Esophagus squamous epithelium (tissue), 4 donors: ENCODE measurements around the gene MAGEA9B.

Experiments used
- POLR2A ChIP-seq, 4 donors: fragments of 450-650 bp; IDR thresholded peaks; one replicate each; pipeline ENCODE4 v1.6.1; 2017; ENCODE audit warnings: antibody characterized with exemption in 4 of 4, mild to moderate bottlenecking in 4 of 4, moderate library complexity in 3 of 4
- TF ChIP-seq, protein P1 (sequence below), 6 experiments: fragments of 450-650 bp in 4 of 6; fragments of 200-600 bp in 2 of 6; sonication (generic) in 2 of 6; IDR thresholded peaks; one replicate each; pipeline ENCODE4 v1.5.1; 2016 to 2019; ENCODE audit warnings: antibody characterized with exemption in 6 of 6, mild to moderate bottlenecking in 4 of 6, moderate library complexity in 4 of 6

DNA sequence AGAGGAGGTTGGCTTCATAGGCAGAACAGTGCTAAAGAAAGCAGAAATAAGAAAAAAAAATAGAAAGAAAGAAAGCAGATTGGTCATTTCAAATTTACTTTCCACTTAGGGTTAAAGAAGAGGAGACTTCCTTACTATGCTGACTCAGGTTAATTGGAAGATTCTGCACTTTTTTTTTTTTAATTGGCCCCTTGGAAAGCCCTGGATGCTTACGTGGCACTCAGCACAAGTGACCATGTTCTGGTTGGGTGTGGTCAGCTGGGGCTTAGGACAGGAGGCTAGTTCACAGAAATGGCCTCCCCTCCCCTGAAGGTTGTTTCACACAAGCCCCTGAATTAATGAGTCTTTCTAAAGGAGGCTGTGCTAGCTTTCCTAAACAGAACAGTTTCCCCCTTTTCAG lies 14.5 kb downstream of the MAGEA9B start:
- TF ChIP-seq, protein P1, sequence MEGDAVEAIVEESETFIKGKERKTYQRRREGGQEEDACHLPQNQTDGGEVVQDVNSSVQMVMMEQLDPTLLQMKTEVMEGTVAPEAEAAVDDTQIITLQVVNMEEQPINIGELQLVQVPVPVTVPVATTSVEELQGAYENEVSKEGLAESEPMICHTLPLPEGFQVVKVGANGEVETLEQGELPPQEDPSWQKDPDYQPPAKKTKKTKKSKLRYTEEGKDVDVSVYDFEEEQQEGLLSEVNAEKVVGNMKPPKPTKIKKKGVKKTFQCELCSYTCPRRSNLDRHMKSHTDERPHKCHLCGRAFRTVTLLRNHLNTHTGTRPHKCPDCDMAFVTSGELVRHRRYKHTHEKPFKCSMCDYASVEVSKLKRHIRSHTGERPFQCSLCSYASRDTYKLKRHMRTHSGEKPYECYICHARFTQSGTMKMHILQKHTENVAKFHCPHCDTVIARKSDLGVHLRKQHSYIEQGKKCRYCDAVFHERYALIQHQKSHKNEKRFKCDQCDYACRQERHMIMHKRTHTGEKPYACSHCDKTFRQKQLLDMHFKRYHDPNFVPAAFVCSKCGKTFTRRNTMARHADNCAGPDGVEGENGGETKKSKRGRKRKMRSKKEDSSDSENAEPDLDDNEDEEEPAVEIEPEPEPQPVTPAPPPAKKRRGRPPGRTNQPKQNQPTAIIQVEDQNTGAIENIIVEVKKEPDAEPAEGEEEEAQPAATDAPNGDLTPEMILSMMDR (IDR thresholded peaks at IDR 0.05) = no peak
- TF ChIP-seq POLR2A (IDR thresholded peaks at IDR 0.05) = no peak
